ENCODE results near the gene HHAT.

Gene HHAT

GRCh38 chr1:210296682-210297081 is 32.0 kb upstream of the HHAT start:
- H3K4me1 ChIP-seq (ENCODE audit: insufficient read depth, low read length, severe bottlenecking): no peaks in the 10 kb centered on the region
- no peaks in the 10 kb centered on the region for H3K79me2 ChIP-seq (ENCODE audit: insufficient read depth, low read length)
- no peak for TF ChIP-seq EZH2 (IDR thresholded peaks at IDR 0.05; ENCODE audit: borderline replicate concordance, low read length)
- no peak for TF ChIP-seq CTCF (IDR thresholded peaks at IDR 0.05; ENCODE audit: low read length)
- H3K36me3 ChIP-seq (ENCODE audit: insufficient read depth, low read length): no peaks in the 10 kb centered on the region
- H3K4me3 ChIP-seq (ENCODE audit: low read depth, low read length, poor library complexity, severe bottlenecking): no peak overlapping the region
- H3K27ac ChIP-seq (ENCODE audit: low read depth, low read length, poor library complexity, severe bottlenecking): no peak overlapping the region
- no peaks in the 10 kb centered on the region; the same call in 1 of the 2 replicates for H3K27me3 ChIP-seq (ENCODE audit: insufficient read depth, low read length)
- no peaks in the 10 kb centered on the region for H4K20me1 ChIP-seq (ENCODE audit: insufficient read depth, low read length)
- no peaks in the 10 kb centered on the region for H3K9me3 ChIP-seq (ENCODE audit: low read length)
- H3K9me2 ChIP-seq (ENCODE audit: low read depth, low read length): no peaks in the 10 kb centered on the region
- no peak overlapping the region for H2AFZ ChIP-seq (ENCODE audit: low read length)
- H3F3A ChIP-seq (ENCODE audit: insufficient read depth, low read length): no peaks in the 10 kb centered on the region
- no peak overlapping the region for H3K9ac ChIP-seq (ENCODE audit: low read length)
- no peak overlapping the region for H3K4me2 ChIP-seq (ENCODE audit: low read length)

GRCh38 chr1:210298296-210298695 is 30.4 kb upstream of the HHAT start:
- H3K9ac ChIP-seq (ENCODE audit: low read length): no peak overlapping the region
- H3K79me2 ChIP-seq (ENCODE audit: insufficient read depth, low read length): no peaks in the 10 kb centered on the region
- no peaks in the 10 kb centered on the region for H4K20me1 ChIP-seq (ENCODE audit: insufficient read depth, low read length)
- no peak overlapping the region for H3K4me2 ChIP-seq (ENCODE audit: low read length)
- H3K4me1 ChIP-seq (ENCODE audit: insufficient read depth, low read length, severe bottlenecking): no peaks in the 10 kb centered on the region
- H3K4me3 ChIP-seq (ENCODE audit: low read depth, low read length, poor library complexity, severe bottlenecking): no peak overlapping the region
- H3K9me2 ChIP-seq (ENCODE audit: low read depth, low read length): no peaks in the 10 kb centered on the region
- no peak overlapping the region for H2AFZ ChIP-seq (ENCODE audit: low read length)
- no peaks in the 10 kb centered on the region; the same call in 1 of the 2 replicates for H3K27me3 ChIP-seq (ENCODE audit: insufficient read depth, low read length)
- TF ChIP-seq CTCF (IDR thresholded peaks at IDR 0.05; ENCODE audit: low read length) (no peak), EZH2 (IDR thresholded peaks at IDR 0.05; ENCODE audit: borderline replicate concordance, low read length) (no peak)
- no peak overlapping the region for H3K27ac ChIP-seq (ENCODE audit: low read depth, low read length, poor library complexity, severe bottlenecking)
- H3K36me3 ChIP-seq (ENCODE audit: insufficient read depth, low read length): no peaks in the 10 kb centered on the region
- H3F3A ChIP-seq (ENCODE audit: insufficient read depth, low read length): no peaks in the 10 kb centered on the region
- no peaks in the 10 kb centered on the region for H3K9me3 ChIP-seq (ENCODE audit: low read length)

GRCh38 chr1:210298936-210299335 is 29.8 kb upstream of the HHAT start:
- no peaks in the 10 kb centered on the region; the same call in 1 of the 2 replicates for H3K27me3 ChIP-seq (ENCODE audit: insufficient read depth, low read length)
- H3K9me3 ChIP-seq (ENCODE audit: low read length): no peaks in the 10 kb centered on the region
- H3K4me1 ChIP-seq (ENCODE audit: insufficient read depth, low read length, severe bottlenecking): no peaks in the 10 kb centered on the region
- no peak overlapping the region for H3K4me3 ChIP-seq (ENCODE audit: low read depth, low read length, poor library complexity, severe bottlenecking)
- H3K36me3 ChIP-seq (ENCODE audit: insufficient read depth, low read length): no peaks in the 10 kb centered on the region
- no peak overlapping the region for H3K4me2 ChIP-seq (ENCODE audit: low read length)
- H3F3A ChIP-seq (ENCODE audit: insufficient read depth, low read length): no peaks in the 10 kb centered on the region
- TF ChIP-seq CTCF (IDR thresholded peaks at IDR 0.05; ENCODE audit: low read length) (no peak), EZH2 (IDR thresholded peaks at IDR 0.05; ENCODE audit: borderline replicate concordance, low read length) (no peak)
- no peaks in the 10 kb centered on the region for H4K20me1 ChIP-seq (ENCODE audit: insufficient read depth, low read length)
- no peaks in the 10 kb centered on the region for H3K9me2 ChIP-seq (ENCODE audit: low read depth, low read length)
- no peak overlapping the region for H2AFZ ChIP-seq (ENCODE audit: low read length)
- no peak overlapping the region for H3K27ac ChIP-seq (ENCODE audit: low read depth, low read length, poor library complexity, severe bottlenecking)
- no peaks in the 10 kb centered on the region for H3K79me2 ChIP-seq (ENCODE audit: insufficient read depth, low read length)
- no peak overlapping the region for H3K9ac ChIP-seq (ENCODE audit: low read length)

Measured in OCI-LY1 (cell line).